GM06990 (cell line): Measurements from ENCODE around the gene LRMDA.

Experiments
- DNase-seq: peaks from one replicate; pipeline ENCODE4 v3.0.0-alpha.2; 2011; ENCODE audit not compliant: insufficient read length; ENCODE audit errors: extremely low read depth
- H3K27me3 ChIP-seq: replicated peaks from 2 replicates; pipeline ENCODE4 v1.6.0; 2011; ENCODE audit warnings: low read length; ENCODE audit not compliant: control insufficient read depth, insufficient read depth
- H3K36me3 ChIP-seq: 2 replicates; pipeline ENCODE4 v1.5.1; 2011; ENCODE audit warnings: low read length; ENCODE audit not compliant: control insufficient read depth, insufficient read depth
- H3K4me3 ChIP-seq: replicated peaks from 2 replicates; pipeline ENCODE4 v1.5.1; 2011; ENCODE audit warnings: low read depth, mild to moderate bottlenecking, control low read depth, low read length
- CTCF ChIP-seq: IDR thresholded peaks from 2 replicates; pipeline ENCODE4 v1.5.1; 2011; ENCODE audit warnings: low read length, control low read depth, mild to moderate bottlenecking, inconsistent platforms; ENCODE audit not compliant: insufficient read depth, poor library complexity, severe bottlenecking

The LRMDA gene

GRCh38 chr10:76175533-76176165 lies 744.2 kb downstream of the LRMDA start:
- TF ChIP-seq CTCF = no peak
- DNase-seq = no peak
- no peaks in the 10 kb centered on the region for H3K27me3 ChIP-seq

GRCh38 chr10:76176166-76176550 lies 744.7 kb downstream of the LRMDA start:
- no peaks in the 10 kb centered on the region for H3K36me3 ChIP-seq
- DNase-seq = no peak
- TF ChIP-seq CTCF = no peak
- no peaks in the 10 kb centered on the region for H3K27me3 ChIP-seq
- H3K4me3 ChIP-seq = no peak overlapping the region

More at GRCh38 chr10:76175533-76176165, 744.2 kb downstream of the LRMDA start:
- no peaks in the 10 kb centered on the region for H3K36me3 ChIP-seq
- no peak overlapping the region for H3K4me3 ChIP-seq

GRCh38 chr10:76177936-76178335 lies 746.5 kb downstream of the LRMDA start:
- Histone ChIP-seq H3K27me3 (no peaks in the 10 kb centered on the region), H3K4me3 (no peak overlapping the region), H3K36me3 (no peaks in the 10 kb centered on the region)
- no peak for DNase-seq
- no peak for TF ChIP-seq CTCF

DNA sequence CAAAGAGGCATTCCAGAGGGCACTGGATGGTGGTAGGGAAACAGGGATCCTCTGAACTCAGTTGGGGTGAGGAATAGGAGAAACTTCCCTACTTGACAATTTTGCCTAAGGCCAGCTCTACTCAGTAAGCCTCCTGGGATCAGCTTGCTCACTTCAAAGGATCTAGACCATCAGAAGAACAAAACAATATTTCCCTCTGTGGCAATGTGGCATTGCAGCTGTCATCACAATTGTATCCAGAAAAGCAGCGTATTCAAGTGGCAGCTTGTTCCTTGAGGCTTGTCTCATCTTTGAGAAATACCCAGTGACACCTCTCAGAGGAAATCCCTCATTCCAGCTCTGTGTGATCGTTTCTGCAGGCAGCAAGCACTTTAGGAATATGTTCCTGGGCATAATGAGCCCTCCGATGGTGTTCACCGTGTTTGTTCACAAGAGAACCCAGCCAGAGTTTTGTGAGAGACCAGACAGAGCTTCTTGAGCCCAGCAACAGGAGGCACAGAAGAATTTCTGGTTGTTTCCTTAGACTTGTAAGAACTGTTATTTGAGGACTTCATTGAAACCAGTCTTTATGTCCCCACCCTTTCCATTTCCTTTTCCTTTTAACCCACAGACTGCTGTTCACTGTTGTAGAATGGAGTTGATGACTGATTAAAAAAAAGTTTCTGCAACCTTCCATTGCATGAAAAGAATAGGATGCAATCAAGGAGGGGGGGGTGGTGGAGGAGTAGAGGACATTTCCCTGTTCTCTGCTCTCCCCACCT lies 747.3 kb downstream of the LRMDA start:
- DNase-seq = no peak
- Histone ChIP-seq H3K36me3 (no peaks in the 10 kb centered on the region), H3K4me3 (no peak overlapping the region), H3K27me3 (no peaks in the 10 kb centered on the region)
- TF ChIP-seq CTCF = no peak

DNA sequence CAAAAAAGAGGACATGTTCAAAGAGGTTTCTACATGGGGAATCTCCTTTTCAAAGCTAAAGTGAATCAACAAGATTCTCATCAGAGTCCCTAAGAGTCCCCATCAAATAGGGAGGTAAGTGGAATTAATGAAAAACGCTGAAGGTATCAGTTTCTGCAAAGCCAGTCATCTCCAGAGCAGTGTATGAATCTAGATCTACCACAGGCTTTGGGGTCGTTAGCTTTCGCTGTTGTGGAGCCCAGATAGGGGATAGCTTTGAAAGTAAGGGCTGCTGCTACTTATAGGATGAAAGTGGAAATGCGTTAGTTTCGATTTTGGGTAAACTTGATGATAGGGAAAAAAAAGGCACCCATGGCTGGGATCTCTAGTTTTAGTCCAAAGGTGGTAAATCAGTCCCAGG lies 748.4 kb downstream of the LRMDA start:
- DNase-seq = no peak
- Histone ChIP-seq H3K4me3 (no peak overlapping the region), H3K27me3 (no peaks in the 10 kb centered on the region), H3K36me3 (no peaks in the 10 kb centered on the region)
- TF ChIP-seq CTCF = no peak

GRCh38 chr10:76184647-76185046 lies 753.2 kb downstream of the LRMDA start:
- Histone ChIP-seq H3K4me3 (no peak overlapping the region), H3K27me3 (no peaks in the 10 kb centered on the region), H3K36me3 (no peaks in the 10 kb centered on the region)
- TF ChIP-seq CTCF = no peak
- no peak for DNase-seq
